Fibroblast of skin of left quadriceps (primary cell): Measurements from ENCODE around the gene PAMR1.

Experiments used
- DNase-seq, 2 experiments: peaks; one replicate each; pipeline ENCODE4 v3.0.0-alpha.2; 2013; ENCODE audit warnings: low read depth in 2 of 2

Gene PAMR1

GRCh38 chr11:35402751-35403660, 122.4 kb downstream of the PAMR1 start:
- DNase-seq: no peak

GRCh38 chr11:35398881-35399280, 126.5 kb downstream of the PAMR1 start:
- DNase-seq: no peak

- DNase-seq: no peak
Measured at GRCh38 chr11:35394941-35395340, 130.5 kb downstream of the PAMR1 start.

GRCh38 chr11:35393098-35393497, 132.3 kb downstream of the PAMR1 start:
- DNase-seq: no peak

- peak; percentile 60 to 68 for DNase-seq
Measured at GRCh38 chr11:35391922-35392688, 133.3 kb downstream of the PAMR1 start.

GRCh38 chr11:35390737-35391682, 134.4 kb downstream of the PAMR1 start:
- peak; percentile 30 to 36 for DNase-seq

GRCh38 chr11:35389897-35390465, 135.4 kb downstream of the PAMR1 start:
- DNase-seq: no peak

- DNase-seq: no peak
Measured at GRCh38 chr11:35389112-35389511, 136.3 kb downstream of the PAMR1 start.

GRCh38 chr11:35388061-35388460, 137.4 kb downstream of the PAMR1 start:
- no peak for DNase-seq

GRCh38 chr11:35387111-35387982, 138.1 kb downstream of the PAMR1 start:
- DNase-seq: no peak

GRCh38 chr11:35383953-35384352, 141.5 kb downstream of the PAMR1 start:
- no peak for DNase-seq
